Heart left ventricle (tissue), 16 donors: ENCODE measurements around the gene PAX4. TPM values are rescaled to one million over a fixed set of nuclear protein-coding genes. Genes with fewer than 3 reads are reported as not detected.
"Not testable (repeated sequence)": the region's sequence is repeated elsewhere in the genome, so short reads cannot be mapped to it uniquely, and the experiment has no call there.

Experiments
- ATAC-seq, 4 donors: fragments of 200-7000 bp; cut with Tn5 transposase; one replicate each; pipeline ENCODE4 v1.9.1; 2020 to 2022; ENCODE audit warnings: moderate library complexity in 4 of 4, mild to moderate bottlenecking in 3 of 4, moderate number of reproducible peaks in 1 of 4
- DNase-seq, 5 donors: peaks; one replicate each; pipeline ENCODE4 v3.0.0-alpha.2; 2020
- H3K27ac ChIP-seq, 12 donors: fragments of 200-600 bp; sonication (generic) in 4 of 12; one replicate each; pipeline versions ENCODE4 v1.5.0 to v1.8.0; 2016 to 2022; ENCODE audit warnings: mild to moderate bottlenecking in 2 of 12
- H3K27me3 ChIP-seq, 9 donors: fragments of 200-600 bp; sonication (generic) in 2 of 9; one replicate each; pipeline versions ENCODE4 v1.5.1 to v1.8.0; 2016 to 2022; ENCODE audit warnings: mild to moderate bottlenecking in 3 of 9
- H3K36me3 ChIP-seq, 9 donors: fragments of 200-600 bp; sonication (generic) in 2 of 9; one replicate each; pipeline versions ENCODE4 v1.5.0 to v1.8.0; 2018 to 2022; ENCODE audit warnings: mild to moderate bottlenecking in 2 of 9
- H3K4me1 ChIP-seq, 12 donors: fragments of 200-600 bp; sonication (generic) in 4 of 12; one replicate each; pipeline versions ENCODE4 v1.5.0 to v1.8.0; 2016 to 2022; ENCODE audit warnings: mild to moderate bottlenecking in 3 of 12
- H3K4me3 ChIP-seq, 12 donors: fragments of 200-600 bp; sonication (generic) in 4 of 12; one replicate each; pipeline versions ENCODE4 v1.5.0 to v1.8.0; 2017 to 2022; ENCODE audit warnings: mild to moderate bottlenecking in 9 of 12, moderate library complexity in 4 of 12
- H3K9me3 ChIP-seq, 12 donors: fragments of 200-600 bp; sonication (generic) in 4 of 12; one replicate each; pipeline versions ENCODE4 v1.5.0 to v1.8.0; 2016 to 2022; ENCODE audit warnings: mild to moderate bottlenecking in 1 of 12
- POLR2A ChIP-seq, 2 donors: fragments of 450-650 bp; IDR thresholded peaks; one replicate each; pipeline ENCODE4 v1.6.1; 2017; ENCODE audit warnings: antibody characterized with exemption in 2 of 2, mild to moderate bottlenecking in 2 of 2, moderate library complexity in 2 of 2
- WGBS, 4 donors: extraction: QIAGEN DNeasy Blood & Tissue Kit in 2 of 4; methylation state at CpG; one replicate each; pipeline versions ENCODE4 v1.1.5 to v1.1.7; 2013 to 2018; 5-methylcytosine and 5-hydroxymethylcytosine counted together
- intact Hi-C, 10 donors: fragments of 100-400 bp; cut with DNase I; formaldehyde crosslinking; loops; one replicate each; pipeline versions ENCODE4 v1.11.1 to v1.14.2; 2022
- polyA plus RNA-seq, 2 donors: library from polyadenylated mRNA; stranded (reverse); fragments of 200-250 nt; gene quantifications; one replicate each; pipeline ENCODE4 v1.2.3, GENCODE V29; 2013
- total RNA-seq, 9 donors: library from RNA; depleted of rRNA in 2 of 9; stranded (reverse); fragments of >200 nt in 2 of 9; fragmentation: NEBNext Ultra II Directional in 3 of 9; extraction: Animal tissue kit (Norgen Biotek cat#: 25700) in 3 of 9; gene quantifications; one replicate each; pipeline versions ENCODE4 v1.1.0 to v1.2.4, GENCODE V29; 2016 to 2023
- TF ChIP-seq, protein P1 (sequence below), 12 donors: fragments of 200-600 bp; sonication (generic) in 4 of 12; IDR thresholded peaks; one replicate each; pipeline versions ENCODE4 v1.5.0 to v1.8.0; 2018 to 2022; ENCODE audit warnings: antibody characterized with exemption in 12 of 12, mild to moderate bottlenecking in 5 of 12
- donor health status: ischemic (EF 13 %, LVEDD 7.1; RV severe dilation, severe dysfunction).
- donor health status: healthy with polysubstance abuse.
- donor health status: DM: no; HTN: yes; CAD: no.
- donor health status: DM: no; HTN: no; CAD: no.
- donor health status: ischemic (EF 25% LVEDD 6.9; RV normal size, moderate dysfunction).
- donor health status: ischemic (EF 25% LVEDD 5.7; RV mildly dilated, moderate dysfunction).
- donor health status: healthy.
- donor health status: DM: yes; HTN: yes; CAD: no.
- donor health status: ischemic (EF 35%, LVEDD 5.7; RV mildly dilated, moderate dysfunction).
- donor health status: nonischemic (EF 11% LVEDD 7.7; RV severe dilation, severe dysfunction).
- donor health status: DM: yes; HTN: yes; CAD: no.
- donor health status: PGD.
- donor health status: ischemic (EF 29% LVEDD 5.4; RV normal size, mild dysfunction).
- donor health status: nonischemic (EF 23%, LVEDD 6.1; RV moderate dilation, normal function).

PAX4 gene
- total and polyA plus RNA-seq, 11 donors: not detected

DNA sequence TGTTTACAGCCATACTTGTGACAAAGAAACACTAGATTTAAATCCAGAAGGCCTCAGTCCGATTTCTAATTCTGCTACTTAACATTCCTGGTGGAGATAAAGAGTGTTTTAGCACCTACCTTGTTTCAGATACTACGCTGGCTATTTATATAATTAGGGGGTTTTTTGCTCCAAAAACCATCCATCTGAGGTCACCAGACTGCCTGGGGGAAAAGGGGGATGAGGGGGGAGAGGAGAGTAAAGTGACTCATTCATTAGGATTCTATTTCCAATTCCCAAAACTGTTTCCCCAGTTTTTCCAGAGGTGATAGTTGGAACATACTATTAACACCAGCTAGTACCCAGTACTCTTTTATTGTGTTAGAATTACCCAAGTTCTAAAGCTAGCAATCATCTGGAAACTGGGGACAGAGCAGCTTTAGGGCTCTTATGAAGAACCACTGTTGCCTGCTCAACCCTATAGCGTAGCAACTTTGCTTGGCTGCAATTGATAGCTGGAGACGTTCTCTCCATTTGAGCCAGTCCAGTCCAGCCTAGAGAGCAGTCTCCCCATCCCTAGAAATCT is 39.1 kb downstream of the PAX4 start:
- DNase-seq: no peak
- Histone ChIP-seq H3K27me3 (no peaks in the 10 kb centered on the region), H3K9me3 (no peaks in the 10 kb centered on the region), H3K4me3 (no peak overlapping the region), H3K27ac (peak overlapping the region in 1 of 12 donors; percentile 50), H3K4me1 (peaks cover 12 to 48% (median 30%) of the 10 kb centered on the region in 12 donors), H3K36me3 (peaks cover 0 to 48% (median 36%) of the 10 kb centered on the region in 9 donors)
- ATAC-seq: no peak
- 61 to 65% (median 64%) methylated on average over 4 of the region's 4 CpGs for WGBS, 4 donors
- intact Hi-C loops: no loop called here
- TF ChIP-seq POLR2A (IDR thresholded peaks at IDR 0.05): no peak
- TF ChIP-seq, protein P1, sequence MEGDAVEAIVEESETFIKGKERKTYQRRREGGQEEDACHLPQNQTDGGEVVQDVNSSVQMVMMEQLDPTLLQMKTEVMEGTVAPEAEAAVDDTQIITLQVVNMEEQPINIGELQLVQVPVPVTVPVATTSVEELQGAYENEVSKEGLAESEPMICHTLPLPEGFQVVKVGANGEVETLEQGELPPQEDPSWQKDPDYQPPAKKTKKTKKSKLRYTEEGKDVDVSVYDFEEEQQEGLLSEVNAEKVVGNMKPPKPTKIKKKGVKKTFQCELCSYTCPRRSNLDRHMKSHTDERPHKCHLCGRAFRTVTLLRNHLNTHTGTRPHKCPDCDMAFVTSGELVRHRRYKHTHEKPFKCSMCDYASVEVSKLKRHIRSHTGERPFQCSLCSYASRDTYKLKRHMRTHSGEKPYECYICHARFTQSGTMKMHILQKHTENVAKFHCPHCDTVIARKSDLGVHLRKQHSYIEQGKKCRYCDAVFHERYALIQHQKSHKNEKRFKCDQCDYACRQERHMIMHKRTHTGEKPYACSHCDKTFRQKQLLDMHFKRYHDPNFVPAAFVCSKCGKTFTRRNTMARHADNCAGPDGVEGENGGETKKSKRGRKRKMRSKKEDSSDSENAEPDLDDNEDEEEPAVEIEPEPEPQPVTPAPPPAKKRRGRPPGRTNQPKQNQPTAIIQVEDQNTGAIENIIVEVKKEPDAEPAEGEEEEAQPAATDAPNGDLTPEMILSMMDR (IDR thresholded peaks at IDR 0.05): no peak

DNA sequence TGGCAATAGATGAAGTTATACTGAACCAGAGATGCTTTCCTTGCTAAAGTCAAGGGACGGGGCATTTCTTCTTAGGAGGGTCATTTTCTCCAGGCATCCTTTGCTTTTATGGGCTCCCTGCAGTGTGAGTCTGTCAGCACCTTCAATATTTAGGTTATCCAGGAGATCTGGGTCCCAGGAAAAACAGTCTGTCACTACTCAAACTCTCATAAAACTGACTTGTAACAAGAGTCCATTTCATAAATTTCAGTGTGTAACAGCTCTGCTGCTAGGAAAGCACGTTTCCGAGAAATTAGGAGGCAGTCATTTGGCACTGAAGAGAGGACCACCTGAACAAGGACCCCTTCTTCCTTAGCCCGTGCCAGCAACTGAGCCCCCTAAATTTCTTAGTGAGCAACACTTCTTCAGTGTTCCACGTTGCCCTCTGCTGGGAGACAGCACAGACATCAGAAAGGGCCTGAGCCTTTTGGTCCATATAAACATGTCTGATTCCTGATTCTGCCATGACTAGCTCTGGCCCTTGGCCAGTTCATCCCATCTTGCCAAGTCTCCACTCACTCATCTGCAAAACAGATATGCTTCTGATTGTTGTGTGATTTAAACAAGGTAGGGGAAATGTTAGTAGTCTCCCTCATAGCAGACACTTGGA is 39.8 kb downstream of the PAX4 start:
- ATAC-seq (no peak), DNase-seq (no peak)
- Histone ChIP-seq H3K4me3 (no peak overlapping the region), H3K27ac (peak overlapping the region in 1 of 12 donors; percentile 50), H3K9me3 (no peaks in the 10 kb centered on the region), H3K36me3 (peaks cover 0 to 48% (median 36%) of the 10 kb centered on the region in 9 donors), H3K27me3 (no peaks in the 10 kb centered on the region), H3K4me1 (peaks cover 9 to 41% (median 24%) of the 10 kb centered on the region in 12 donors)
- WGBS, 4 donors: 70 to 75% (median 72%) methylated on average over 5 of the region's 5 CpGs
- intact Hi-C loops: no loop called here
- TF ChIP-seq, protein P1 (IDR thresholded peaks at IDR 0.05): peak in 2 of 12 donors; percentile 18 to 20
- no peak for TF ChIP-seq POLR2A (IDR thresholded peaks at IDR 0.05)

DNA sequence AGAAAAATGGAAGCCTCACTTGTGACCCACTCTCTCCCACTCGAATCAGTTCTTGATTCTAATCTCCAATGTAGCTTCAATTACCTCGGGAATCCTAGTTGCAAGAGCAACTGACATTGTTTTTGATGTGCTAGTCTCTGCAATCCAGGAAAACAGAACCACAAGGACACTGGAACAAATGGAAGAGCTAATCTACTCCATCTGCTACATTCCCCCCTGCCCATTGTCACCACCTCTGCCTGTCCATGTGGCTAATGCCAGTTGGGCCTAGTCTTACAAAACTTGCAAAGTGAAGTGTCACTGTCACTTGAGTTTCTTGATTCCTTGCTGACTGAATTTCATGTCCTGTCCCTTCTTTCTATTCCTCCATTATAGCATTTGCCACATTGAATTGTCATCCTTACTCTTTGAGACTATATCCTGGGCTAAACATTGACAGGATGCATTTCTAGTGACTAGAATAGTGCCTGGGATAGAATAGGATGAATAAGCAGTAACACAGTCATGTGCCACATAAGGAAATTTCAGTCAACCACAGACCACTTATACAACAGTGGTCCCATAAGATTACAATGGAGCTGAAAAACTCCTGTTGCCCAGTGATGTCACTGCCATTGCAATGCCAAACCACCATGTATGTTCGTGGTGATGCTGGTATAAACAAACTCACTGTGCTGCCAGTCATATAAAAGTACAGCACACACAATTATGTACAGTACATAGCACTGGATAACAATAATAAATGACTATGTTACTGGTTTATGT is 46.0 kb downstream of the PAX4 start:
- no peak overlapping the region for H3K4me3 ChIP-seq
- 76 to 83% (median 77%) methylated on average over 3 of the region's 3 CpGs for WGBS, 4 donors
- no peak for ATAC-seq

GRCh38 chr7:127568034-127568433 is 49.9 kb downstream of the PAX4 start:
- WGBS, 4 donors: no CpG with 5 or more reads among the region's 3 CpGs
- H3K4me1 ChIP-seq, ATAC-seq, DNase-seq, H3K4me3 ChIP-seq, H3K27me3 ChIP-seq, H3K36me3 ChIP-seq, intact Hi-C loops, H3K27ac ChIP-seq, H3K9me3 ChIP-seq: not testable (repeated sequence)

More for the DNA sequence above, 46.0 kb downstream of the PAX4 start:
- TF ChIP-seq, protein P1 (IDR thresholded peaks at IDR 0.05): no peak
- TF ChIP-seq POLR2A (IDR thresholded peaks at IDR 0.05): no peak
- intact Hi-C loops: no loop called here
- Histone ChIP-seq H3K9me3 (no peaks in the 10 kb centered on the region), H3K27me3 (no peaks in the 10 kb centered on the region), H3K27ac (no peak overlapping the region), H3K4me1 (no peaks in the 10 kb centered on the region), H3K36me3 (no peaks in the 10 kb centered on the region)
- DNase-seq: no peak
